H1 (cell line): ENCODE results near the gene TCN2. TPM values are rescaled to one million over a fixed set of nuclear protein-coding genes. Genes with fewer than 3 reads are reported as not detected.

Source experiments
- CTCF ChIA-PET: fragments of 300-600 bp; sonication (Branson Sonifier 250); formaldehyde crosslinking; loops from one replicate; lab custom pipeline; 2021; ENCODE audit not compliant: partially characterized antibody; lab: Charles Lee
- POLR2A ChIA-PET: fragments of 300-600 bp; sonication (Branson Sonifier 250); formaldehyde crosslinking; loops from one replicate; lab custom pipeline; 2021; ENCODE audit warnings: inconsistent platforms; ENCODE audit not compliant: partially characterized antibody; lab: Charles Lee
- DNase-seq, 2 experiments: peaks; one replicate each; pipeline versions ENCODE4 v3.0.0 to v3.0.0-alpha.2; 2010 to 2022; ENCODE audit warnings: low spot score in 2 of 2, low read depth in 1 of 2, mixed read lengths in 1 of 2
- FAIRE-seq: peaks from 2 replicates; lab custom pipeline; 2011; peaks lifted over from hg19 to GRCh38; lab: Jason Lieb, UNC
- H2AFZ ChIP-seq: 2 replicates; pipeline ENCODE4 v1.8.1; 2012; ENCODE audit warnings: low read length, inconsistent platforms
- H2AK5ac ChIP-seq: 2 replicates; pipeline ENCODE4 v1.6.1; 2013; ENCODE audit warnings: low read depth, low read length
- H2BK120ac ChIP-seq: replicated peaks from 2 replicates; pipeline ENCODE3; 2013; ENCODE audit warnings: low read depth, low read length, inconsistent platforms
- H2BK12ac ChIP-seq: 2 replicates; pipeline ENCODE4 v1.6.1; 2013; ENCODE audit warnings: low read depth, low read length
- H2BK15ac ChIP-seq: 2 replicates; pipeline ENCODE4 v1.6.1; 2013; ENCODE audit warnings: low read length
- H2BK20ac ChIP-seq: 2 replicates; pipeline ENCODE4 v1.6.1; 2013; ENCODE audit warnings: low read length
- H2BK5ac ChIP-seq: 2 replicates; pipeline ENCODE4 v1.6.1; 2013; ENCODE audit warnings: low read depth, low read length
- H3K14ac ChIP-seq: 2 replicates; pipeline ENCODE4 v1.6.1; 2013; ENCODE audit warnings: inconsistent platforms; ENCODE audit not compliant: insufficient read length
- H3K18ac ChIP-seq: 2 replicates; pipeline ENCODE4 v1.6.1; 2013; ENCODE audit warnings: low read length; ENCODE audit errors: extremely low read depth
- H3K23ac ChIP-seq: 2 replicates; pipeline ENCODE4 v1.6.1; 2013; ENCODE audit warnings: inconsistent platforms; ENCODE audit not compliant: insufficient read length
- H3K23me2 ChIP-seq: 2 replicates; pipeline ENCODE4 v1.6.1; 2013; ENCODE audit warnings: low read depth, low read length
- H3K27ac ChIP-seq: 2 replicates; pipeline ENCODE4 v1.6.1; 2011; ENCODE audit warnings: low read depth, low read length, inconsistent platforms
- H3K27me3 ChIP-seq, 4 experiments: replicated peaks in 1 of 4; 1 replicate in 1 of 4; 2 replicates in 3 of 4; pipeline versions ENCODE4 v1.6.1 to v1.8.1; 2011 to 2013; ENCODE audit warnings: low read length in 3 of 4, mild to moderate bottlenecking in 3 of 4, inconsistent platforms in 2 of 4, mixed read lengths in 2 of 4, moderate library complexity in 1 of 4; ENCODE audit not compliant: control insufficient read depth in 3 of 4, insufficient read depth in 3 of 4; ENCODE audit errors: extremely low read depth in 1 of 4
- H3K36me3 ChIP-seq, 4 experiments: 2 replicates each; pipeline versions ENCODE4 v1.6.1 to v1.8.1; 2011 to 2013; ENCODE audit warnings: mild to moderate bottlenecking in 4 of 4, low read length in 3 of 4, moderate library complexity in 2 of 4, control low read depth in 1 of 4, inconsistent platforms in 1 of 4; ENCODE audit not compliant: insufficient read depth in 4 of 4, control insufficient read depth in 2 of 4
- H3K4ac ChIP-seq: replicated peaks from 2 replicates; pipeline ENCODE3; 2013; ENCODE audit warnings: low read length, low read depth, mixed read lengths, inconsistent platforms; ENCODE audit not compliant: insufficient read length
- H3K4me1 ChIP-seq, 4 experiments: replicated peaks in 1 of 4; 1 replicate in 1 of 4; 2 replicates in 3 of 4; pipeline versions ENCODE4 v1.6.1 to v1.8.1; 2011 to 2013; ENCODE audit warnings: low read length in 3 of 4, inconsistent platforms in 2 of 4, mixed read lengths in 1 of 4; ENCODE audit not compliant: insufficient read depth in 4 of 4, control insufficient read depth in 3 of 4
- H3K4me2 ChIP-seq, 2 experiments: 2 replicates each; pipeline versions ENCODE4 v1.6.1 to v1.8.1; 2011 to 2013; ENCODE audit warnings: low read depth in 2 of 2, low read length in 2 of 2, control low read depth in 1 of 2, inconsistent platforms in 1 of 2, mild to moderate bottlenecking in 1 of 2; ENCODE audit not compliant: insufficient read depth in 1 of 2
- H3K4me3 ChIP-seq, 4 experiments: fragments of 200-600, 300-600 bp in 1 of 4; sonication (generic), shearing (Covaris generic), sonication (Bioruptor Twin) in 1 of 4; 2 replicates each; pipeline versions ENCODE4 v1.5.1 to v1.8.1; 2011 to 2016; ENCODE audit warnings: low read length in 4 of 4, low read depth in 3 of 4, control low read depth in 2 of 4, inconsistent platforms in 2 of 4, mild to moderate bottlenecking in 2 of 4, mixed read lengths in 1 of 4, moderate library complexity in 1 of 4; ENCODE audit not compliant: insufficient read depth in 2 of 4; ENCODE audit errors: extremely low read depth in 1 of 4
- H3K56ac ChIP-seq: replicated peaks from 2 replicates; pipeline ENCODE3; 2013; ENCODE audit warnings: low read depth, mild to moderate bottlenecking, mixed read lengths, low read length, inconsistent platforms; ENCODE audit not compliant: insufficient read length
- H3K79me1 ChIP-seq: 2 replicates; pipeline ENCODE4 v1.6.1; 2013; ENCODE audit warnings: low read depth, low read length, control low read depth
- H3K79me2 ChIP-seq, 2 experiments: 2 replicates each; pipeline versions ENCODE4 v1.6.1 to v1.8.1; 2012 to 2013; ENCODE audit warnings: low read length in 2 of 2, mild to moderate bottlenecking in 2 of 2, inconsistent platforms in 1 of 2; ENCODE audit not compliant: insufficient read depth in 2 of 2, control insufficient read depth in 1 of 2
- H3K9ac ChIP-seq, 4 experiments: replicated peaks in 1 of 4; 1 replicate in 1 of 4; 2 replicates in 3 of 4; pipeline versions ENCODE4 v1.6.1 to v1.8.1; 2011 to 2013; ENCODE audit warnings: low read depth in 3 of 4, low read length in 3 of 4, control low read depth in 2 of 4, mild to moderate bottlenecking in 2 of 4, moderate library complexity in 2 of 4, inconsistent platforms in 1 of 4; ENCODE audit errors: extremely low read depth in 1 of 4
- H3K9me3 ChIP-seq, 2 experiments: 2 replicates each; pipeline versions ENCODE4 v1.6.1 to v1.8.1; 2012 to 2013; ENCODE audit warnings: mild to moderate bottlenecking in 2 of 2, moderate library complexity in 2 of 2, control low read depth in 1 of 2, inconsistent platforms in 1 of 2, low read depth in 1 of 2, low read length in 1 of 2, mixed read lengths in 1 of 2; ENCODE audit not compliant: insufficient read depth in 2 of 2
- H4K20me1 ChIP-seq, 2 experiments: replicated peaks in 1 of 2; 2 replicates each; pipeline versions ENCODE3 to v1.8.1; 2011 to 2013; ENCODE audit warnings: inconsistent platforms in 2 of 2, low read length in 2 of 2, mild to moderate bottlenecking in 1 of 2; ENCODE audit not compliant: insufficient read depth in 2 of 2, control insufficient read depth in 1 of 2
- H4K5ac ChIP-seq: 2 replicates; pipeline ENCODE4 v1.6.1; 2013; ENCODE audit warnings: low read length, low read depth, mixed read lengths, inconsistent platforms; ENCODE audit not compliant: insufficient read length
- H4K8ac ChIP-seq: 2 replicates; pipeline ENCODE4 v1.8.0; 2013; ENCODE audit warnings: mild to moderate bottlenecking, moderate library complexity, low read length, inconsistent platforms; ENCODE audit not compliant: insufficient read depth; ENCODE audit errors: extremely low read depth
- H4K91ac ChIP-seq: replicated peaks from 2 replicates; pipeline ENCODE3; 2013; ENCODE audit warnings: low read length, mixed read lengths, inconsistent platforms; ENCODE audit not compliant: insufficient read length
- CEBPB ChIP-seq: IDR thresholded peaks from 2 replicates; pipeline ENCODE4 v1.6.1; 2012; ENCODE audit warnings: low read depth, low read length
- CTBP2 ChIP-seq: IDR thresholded peaks from 2 replicates; pipeline ENCODE4 v1.7.0; 2011; ENCODE audit warnings: borderline replicate concordance, mild to moderate bottlenecking, moderate library complexity, mixed read lengths, low read length; ENCODE audit not compliant: insufficient read depth, insufficient read length
- JUND ChIP-seq: IDR thresholded peaks from 2 replicates; pipeline ENCODE4 v1.6.1; 2011; ENCODE audit warnings: mild to moderate bottlenecking, improper control_type of control experiment, low read length
- KDM1A ChIP-seq: fragments of 200-600, 300-600 bp; sonication (generic); IDR thresholded peaks from 2 replicates; pipeline ENCODE4 v1.7.1; 2016; ENCODE audit warnings: mild to moderate bottlenecking, low read length, borderline replicate concordance
- KDM5A ChIP-seq: fragments of 200-600 bp; IDR thresholded peaks from 2 replicates; pipeline ENCODE4 v1.7.1; 2012; ENCODE audit warnings: mild to moderate bottlenecking, low read length, inconsistent platforms, mixed read lengths
- MAFK ChIP-seq: IDR thresholded peaks from 2 replicates; pipeline ENCODE4 v1.6.1; 2012; ENCODE audit warnings: low read depth, mild to moderate bottlenecking, improper control_type of control experiment, low read length
- NANOG ChIP-seq: IDR thresholded peaks from 2 replicates; pipeline ENCODE4 v1.6.1; 2011; ENCODE audit warnings: low read length, low read depth, mild to moderate bottlenecking, inconsistent platforms; ENCODE audit not compliant: insufficient read depth, poor library complexity, severe bottlenecking
- RAD21 ChIP-seq, 2 experiments: IDR thresholded peaks in 1 of 2; conservative IDR thresholded peaks in 1 of 2; 2 replicates each; pipeline ENCODE4 v1.6.1; 2011; ENCODE audit warnings: low read depth in 2 of 2, low read length in 2 of 2, improper control_type of control experiment in 1 of 2, inconsistent platforms in 1 of 2, mild to moderate bottlenecking in 1 of 2, moderate library complexity in 1 of 2
- SIX5 ChIP-seq: IDR thresholded peaks from 2 replicates; pipeline ENCODE4 v1.6.1; 2011; ENCODE audit warnings: mild to moderate bottlenecking, low read depth, low read length
- YY1 ChIP-seq: IDR thresholded peaks from 2 replicates; pipeline ENCODE4 v1.6.1; 2011; ENCODE audit warnings: low read depth, mild to moderate bottlenecking, low read length
- WGBS, 2 experiments: shearing (Covaris generic) in 1 of 2; methylation state at CpG; one replicate each; pipeline versions ENCODE4 v1.1.6 to v1.1.7; 2013 to 2015; ENCODE audit warnings: low lambda C conversion rate in 2 of 2, mixed read lengths in 2 of 2, inconsistent platforms in 1 of 2, low coverage in 1 of 2, missing lambda C conversion rate in 1 of 2; ENCODE audit not compliant: insufficient replicate concordance in 2 of 2, insufficient coverage in 1 of 2, insufficient read length in 1 of 2; ENCODE audit errors: extremely low coverage in 1 of 2, missing lambda C conversion rate in 1 of 2; 5-methylcytosine and 5-hydroxymethylcytosine counted together
- polyA plus RNA-seq, 7 experiments: library from polyadenylated mRNA; depleted of rRNA in 3 of 7; stranded (reverse) in 5 of 7; unstranded in 2 of 7; fragments of >200 nt in 5 of 7; fragments of 200-250 nt in 2 of 7; gene quantifications; 1 replicate in 5 of 7; 2 replicates in 1 of 7; 4 replicates in 1 of 7; pipeline versions ENCODE4 v1.2.1 to v1.2.3, GENCODE V29; 2011 to 2013; ENCODE audit warnings: missing spikeins in 2 of 7, mixed read lengths in 2 of 7
- total RNA-seq: library from RNA; stranded (reverse); fragmentation: NEBNext Ultra II Directional; extraction: Animal tissue kit (Norgen Biotek cat#: 25700); gene quantifications from 2 replicates; pipeline ENCODE4 v1.2.1, GENCODE V29; 2021

Gene TCN2
- total and polyA plus RNA-seq, 2 of the 8 experiments (the other 6 are each of a cell fraction or from before 2014, with no cell fraction given), result 30.0 to 87.8 TPM

DNA sequence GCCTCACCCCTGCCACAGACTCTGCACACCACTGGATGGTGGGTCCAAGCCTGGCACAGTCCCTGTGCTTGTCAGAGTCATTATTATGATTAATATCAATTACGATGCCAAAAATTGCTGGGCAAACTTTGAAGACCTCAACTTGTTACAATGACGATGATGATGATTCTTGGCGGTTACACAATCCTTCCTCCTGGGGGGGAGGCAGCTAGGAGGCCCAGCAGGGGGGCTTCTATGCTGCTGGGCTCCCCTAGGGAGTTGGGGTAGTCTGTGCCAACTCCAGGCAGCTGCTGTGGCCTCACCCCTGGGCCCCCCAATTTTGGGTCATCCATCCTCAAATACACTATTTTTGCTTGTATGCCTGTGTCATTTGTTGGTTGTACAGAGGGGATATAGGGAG is 40.6 kb downstream of the TCN2 start:
- DNase-seq (no peak), FAIRE-seq (no peak)
- H2AK5ac ChIP-seq, result no peak overlapping the region
- ChIA-PET CTCF (interaction anchor here (0.6 to 10.5 kb wide), 3 partner anchors 13 to 159 kb away, joined by 3 to 74 read pairs (median 4); partner anchors contain the start of gene SLC35E4), POLR2A (no interaction called here)
- WGBS, 2 experiments, result 79% methylated on average over 2 of the region's 3 CpGs; no CpG with 5 or more reads in 1 of the 2 experiments
- H2BK20ac ChIP-seq, result no peak overlapping the region
- no peak overlapping the region for H3K4me3 ChIP-seq
- no peak overlapping the region for H4K5ac ChIP-seq
- no peaks in the 10 kb centered on the region for H3K79me2 ChIP-seq
- no peak overlapping the region for H4K8ac ChIP-seq
- H3K4me2 ChIP-seq, result no peak overlapping the region
- H2BK12ac ChIP-seq, result no peak overlapping the region
- H3K4me1 ChIP-seq, result peaks cover 0 to 4% (median 0%) of the 10 kb centered on the region in 4 experiments; a peak in 2 of 7 replicates
- H4K20me1 ChIP-seq, result peaks cover 0 to 2% of the 10 kb centered on the region in 2 experiments
- H3K23ac ChIP-seq, result no peak overlapping the region
- no peak overlapping the region for H2BK120ac ChIP-seq
- no peak overlapping the region for H3K14ac ChIP-seq
- no peak overlapping the region for H3K4ac ChIP-seq
- H3K9me3 ChIP-seq, result no peaks in the 10 kb centered on the region
- no peak overlapping the region for H3K18ac ChIP-seq
- TF ChIP-seq MAFK, result no peak
- no peak for TF ChIP-seq NANOG
- no peak for TF ChIP-seq KDM1A
- TF ChIP-seq RAD21 (IDR thresholded peaks at IDR 0.05 in 1 of 2, conservative IDR thresholded peaks at IDR 0.05 in 1 of 2; ENCODE audit: low read depth in 2 of 2, low read length in 2 of 2), result no peak
- no peak for TF ChIP-seq JUND
- no peak for TF ChIP-seq CTBP2
- TF ChIP-seq CEBPB, result no peak
- TF ChIP-seq YY1, result no peak
- TF ChIP-seq KDM5A, result no peak
- TF ChIP-seq SIX5, result no peak
- H3K9ac ChIP-seq, result no peak overlapping the region
- no peak overlapping the region for H2BK5ac ChIP-seq
- no peak overlapping the region for H2AFZ ChIP-seq
- H3K27ac ChIP-seq, result no peak overlapping the region
- H4K91ac ChIP-seq, result no peak overlapping the region
- H3K23me2 ChIP-seq, result no peaks in the 10 kb centered on the region
- no peak overlapping the region for H3K56ac ChIP-seq
- no peaks in the 10 kb centered on the region for H3K36me3 ChIP-seq
- no peaks in the 10 kb centered on the region for H3K27me3 ChIP-seq
- peak overlapping the region; percentile 46; the same call in 1 of the 2 replicates for H2BK15ac ChIP-seq
- no peaks in the 10 kb centered on the region for H3K79me1 ChIP-seq
